Fibroblast of lung (primary cell): ENCODE measurements around the gene TMEM239. TPM values are rescaled to one million over a fixed set of nuclear protein-coding genes. Genes with fewer than 3 reads are reported as not detected.

Source experiments
- DNase-seq, 2 donors: peaks; one replicate each; pipeline versions ENCODE4 v3.0.0 to v3.0.0-alpha.2; 2010; ENCODE audit warnings: low read depth in 2 of 2
- H2AFZ ChIP-seq: 2 replicates; pipeline ENCODE4 v1.5.1; 2012; ENCODE audit warnings: low read length, control low read depth, inconsistent platforms
- H3K27ac ChIP-seq: 2 replicates; pipeline ENCODE4 v1.5.1; 2011; ENCODE audit warnings: low read length, control low read depth; ENCODE audit not compliant: insufficient read depth
- H3K27me3 ChIP-seq: 2 replicates; pipeline ENCODE4 v1.5.1; 2011; ENCODE audit warnings: mild to moderate bottlenecking, low read length; ENCODE audit not compliant: control insufficient read depth, insufficient read depth
- H3K36me3 ChIP-seq: 2 replicates; pipeline ENCODE4 v1.5.1; 2011; ENCODE audit warnings: low read length; ENCODE audit not compliant: control insufficient read depth, insufficient read depth
- H3K4me1 ChIP-seq: 2 replicates; pipeline ENCODE4 v1.5.1; 2011; ENCODE audit warnings: low read length; ENCODE audit not compliant: control insufficient read depth, insufficient read depth; ENCODE audit errors: extremely low read depth
- H3K4me2 ChIP-seq: 2 replicates; pipeline ENCODE4 v1.5.1; 2011; ENCODE audit warnings: low read length, control low read depth; ENCODE audit not compliant: insufficient read depth; ENCODE audit errors: extremely low read depth
- H3K4me3 ChIP-seq, 4 experiments: fragments of 200-600 bp in 1 of 4; sonication (generic) in 1 of 4; replicated peaks in 1 of 4; 2 replicates each; pipeline ENCODE4 v1.5.1; 2011 to 2016; ENCODE audit warnings: low read length in 4 of 4, low read depth in 3 of 4, mild to moderate bottlenecking in 3 of 4, control low read depth in 2 of 4, inconsistent platforms in 1 of 4, mixed read lengths in 1 of 4; ENCODE audit not compliant: insufficient read depth in 1 of 4; ENCODE audit errors: control extremely low read depth in 1 of 4
- H3K79me2 ChIP-seq: 2 replicates; pipeline ENCODE4 v1.5.1; 2012; ENCODE audit warnings: mild to moderate bottlenecking, low read length, inconsistent platforms; ENCODE audit not compliant: control insufficient read depth, insufficient read depth
- H3K9ac ChIP-seq: 2 replicates; pipeline ENCODE4 v1.5.1; 2011; ENCODE audit warnings: mild to moderate bottlenecking, low read length, control low read depth; ENCODE audit not compliant: insufficient read depth
- H3K9me3 ChIP-seq: 2 replicates; pipeline ENCODE4 v1.5.1; 2012; ENCODE audit warnings: low read depth, low read length; ENCODE audit not compliant: control insufficient read depth, insufficient read depth
- H4K20me1 ChIP-seq: 2 replicates; pipeline ENCODE4 v1.5.1; 2011; ENCODE audit warnings: low read length; ENCODE audit not compliant: control insufficient read depth, insufficient read depth; ENCODE audit errors: extremely low read depth
- CTCF ChIP-seq, 2 donors: IDR thresholded peaks in 1 of 2; conservative IDR thresholded peaks in 1 of 2; 1 replicate in 1 of 2; 2 replicates in 1 of 2; pipeline ENCODE4 v1.5.1; 2011 to 2012; ENCODE audit warnings: low read length in 2 of 2, control low read depth in 1 of 2, inconsistent platforms in 1 of 2, low read depth in 1 of 2, mild to moderate bottlenecking in 1 of 2
- EZH2 ChIP-seq: IDR thresholded peaks from 2 replicates; pipeline ENCODE4 v1.5.1; 2012; ENCODE audit warnings: low read length, control low read depth, mild to moderate bottlenecking; ENCODE audit errors: missing control alignments
- polyA plus RNA-seq, 2 donors: library from polyadenylated mRNA; depleted of rRNA in 1 of 2; stranded (reverse) in 1 of 2; unstranded in 1 of 2; fragments of >200 nt; gene quantifications; 2 replicates each; pipeline ENCODE4 v1.2.1, GENCODE V29; 2011 to 2012; ENCODE audit warnings: missing spikeins in 1 of 2
- total RNA-seq: library from RNA; depleted of rRNA; stranded (reverse); fragments of >200 nt; gene quantifications from 2 replicates; pipeline ENCODE4 v1.2.1, GENCODE V29; 2014

The TMEM239 gene
- total and polyA plus RNA-seq, 2 donors (not counting 1 experiment from before 2014, with no cell fraction given), result 0.03 TPM; not detected in 1

GRCh38 chr20:2778602-2779321 lies 37.4 kb upstream of the TMEM239 start:
- no peak for DNase-seq
- H3K4me1 ChIP-seq, result no peaks in the 10 kb centered on the region
- no peaks in the 10 kb centered on the region for H4K20me1 ChIP-seq
- H3K9ac ChIP-seq, result no peak overlapping the region
- no peak overlapping the region for H3K4me3 ChIP-seq
- H3K9me3 ChIP-seq, result no peaks in the 10 kb centered on the region
- no peak overlapping the region for H3K27ac ChIP-seq
- no peaks in the 10 kb centered on the region for H3K36me3 ChIP-seq
- H2AFZ ChIP-seq, result no peak overlapping the region
- no peak for TF ChIP-seq EZH2
- TF ChIP-seq CTCF (conservative IDR thresholded peaks at IDR 0.05 in 1 of 2, IDR thresholded peaks at IDR 0.05 in 1 of 2; ENCODE audit: low read depth in 1 of 2, low read length in 2 of 2), result no peak
- no peaks in the 10 kb centered on the region for H3K79me2 ChIP-seq
- H3K4me2 ChIP-seq, result no peak overlapping the region
- peaks cover 3% of the 10 kb centered on the region for H3K27me3 ChIP-seq

DNA sequence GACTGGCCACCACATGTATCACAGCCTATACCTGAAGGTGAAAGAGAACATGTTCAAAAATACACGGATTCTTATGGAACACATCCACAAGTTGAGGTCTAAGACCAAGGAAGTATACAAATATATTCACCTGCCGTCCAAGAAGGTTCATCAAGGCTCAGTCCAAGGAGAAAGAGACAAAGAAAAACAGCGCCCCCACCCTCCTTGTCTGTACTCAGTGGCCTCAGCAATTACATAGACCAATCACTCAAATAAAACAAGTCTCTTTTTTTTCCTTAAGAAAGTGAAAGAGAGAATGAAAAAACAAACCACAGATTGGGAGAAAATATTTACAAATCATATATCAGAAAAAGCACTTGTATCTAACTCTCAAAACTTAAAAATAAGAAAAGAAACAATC lies 35.2 kb upstream of the TMEM239 start:
- H3K9ac ChIP-seq, result no peak overlapping the region
- H2AFZ ChIP-seq, result no peak overlapping the region
- no peaks in the 10 kb centered on the region for H3K9me3 ChIP-seq
- H3K27me3 ChIP-seq, result peaks cover 3% of the 10 kb centered on the region
- H3K4me1 ChIP-seq, result no peaks in the 10 kb centered on the region
- H4K20me1 ChIP-seq, result no peaks in the 10 kb centered on the region
- no peak for DNase-seq
- no peaks in the 10 kb centered on the region for H3K79me2 ChIP-seq
- no peak for TF ChIP-seq EZH2
- no peak for TF ChIP-seq CTCF (conservative IDR thresholded peaks at IDR 0.05 in 1 of 2, IDR thresholded peaks at IDR 0.05 in 1 of 2; ENCODE audit: low read depth in 1 of 2, low read length in 2 of 2)
- H3K4me3 ChIP-seq, result no peak overlapping the region
- H3K27ac ChIP-seq, result no peak overlapping the region
- H3K4me2 ChIP-seq, result no peak overlapping the region
- H3K36me3 ChIP-seq, result no peaks in the 10 kb centered on the region

- Histone ChIP-seq H2AFZ (no peak overlapping the region), H3K4me2 (no peak overlapping the region), H3K9me3 (no peaks in the 10 kb centered on the region), H3K36me3 (no peaks in the 10 kb centered on the region), H3K4me3 (no peak overlapping the region), H3K9ac (no peak overlapping the region), H3K79me2 (no peaks in the 10 kb centered on the region), H4K20me1 (no peaks in the 10 kb centered on the region), H3K27me3 (peaks cover 3% of the 10 kb centered on the region), H3K27ac (no peak overlapping the region), H3K4me1 (no peaks in the 10 kb centered on the region)
- no peak for DNase-seq
- TF ChIP-seq CTCF (conservative IDR thresholded peaks at IDR 0.05 in 1 of 2, IDR thresholded peaks at IDR 0.05 in 1 of 2; ENCODE audit: low read depth in 1 of 2, low read length in 2 of 2) (no peak), EZH2 (no peak)
Measured at GRCh38 chr20:2783908-2784566, 32.1 kb upstream of the TMEM239 start.
